Measurements from ENCODE around the gene SUMF1. TPM values are rescaled to one million over a fixed set of nuclear protein-coding genes. Genes with fewer than 3 reads are reported as not detected.

The SUMF1 gene
- total and polyA plus RNA-seq, 4 donors: 23.3 to 35.8 (median 28.4) TPM

DNA sequence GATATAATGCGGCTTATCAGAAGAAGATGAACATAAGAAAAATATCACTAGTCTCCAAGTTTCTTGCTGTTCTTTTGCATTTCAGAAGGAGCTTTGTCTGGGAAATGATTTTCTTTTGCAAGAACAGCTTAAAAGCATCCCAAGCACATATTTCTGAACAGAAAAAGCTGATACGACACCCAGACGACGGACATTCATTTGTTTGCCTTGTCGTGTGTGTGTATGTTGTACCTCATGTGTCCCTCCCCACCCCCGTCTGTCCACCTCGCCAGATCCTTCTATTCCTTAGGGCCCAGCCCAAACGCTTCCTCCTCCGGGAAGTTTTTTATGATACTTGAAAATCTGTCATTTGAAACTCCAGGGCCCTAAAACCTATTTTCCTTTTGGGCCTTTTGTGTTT, 34.9 kb upstream of the SUMF1 start:
- DNase-seq (no peak), ATAC-seq (ENCODE audit: low FRiP score) (no peak)
- intact Hi-C loops (cut with DNase I): no loop called here
- Histone ChIP-seq H3K4me3 (ENCODE audit: low read length in 2 of 2) (no peak overlapping the region), H3K27me3 (ENCODE audit: control insufficient read depth in 1 of 2, insufficient read depth in 2 of 2, low read length in 1 of 2) (no peaks in the 10 kb centered on the region), H3K4me1 (ENCODE audit: control insufficient read depth in 1 of 2, insufficient read depth in 2 of 2, low read length in 2 of 2) (peaks cover 0 to 7% of the 10 kb centered on the region in 2 donors), H3K27ac (ENCODE audit: low read depth in 1 of 2, low read length in 2 of 2) (no peak overlapping the region), H3K36me3 (ENCODE audit: control insufficient read depth in 1 of 2, insufficient read depth in 2 of 2, low read length in 1 of 2) (peaks cover 0 to 3% of the 10 kb centered on the region in 2 donors), H3K9me3 (ENCODE audit: control insufficient read depth, low read length) (no peaks in the 10 kb centered on the region)
- WGBS, 2 donors: 67 to 76% methylated on average over 9 of the region's 9 CpGs

DNA sequence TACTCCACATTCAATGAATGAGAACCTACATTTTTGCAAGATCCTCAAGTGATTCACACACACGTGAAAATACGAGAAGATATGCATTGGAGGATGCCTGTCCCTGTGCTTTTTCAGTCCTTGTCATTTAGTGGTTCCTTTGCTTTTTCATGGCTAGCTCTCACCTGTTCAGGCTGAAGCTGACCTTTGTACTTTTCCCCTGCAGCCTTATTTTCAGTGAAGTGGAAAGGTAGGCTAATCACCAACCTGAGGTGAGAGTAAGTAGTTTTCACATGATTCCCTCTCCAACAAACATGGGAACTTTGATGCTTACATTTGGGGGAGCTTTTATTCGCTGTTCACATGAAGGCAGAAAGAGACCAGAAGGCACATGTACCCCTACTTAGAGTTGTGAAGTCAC, 34.4 kb upstream of the SUMF1 start:
- ATAC-seq (ENCODE audit: low FRiP score) (no peak), DNase-seq (no peak)
- Histone ChIP-seq H3K4me3 (ENCODE audit: low read length in 2 of 2) (no peak overlapping the region), H3K36me3 (ENCODE audit: control insufficient read depth in 1 of 2, insufficient read depth in 2 of 2, low read length in 1 of 2) (peaks cover 0 to 3% of the 10 kb centered on the region in 2 donors), H3K4me1 (ENCODE audit: control insufficient read depth in 1 of 2, insufficient read depth in 2 of 2, low read length in 2 of 2) (peaks cover 0 to 6% of the 10 kb centered on the region in 2 donors), H3K27ac (ENCODE audit: low read depth in 1 of 2, low read length in 2 of 2) (peak overlapping the region in 1 of 2 donors; percentile 49), H3K9me3 (ENCODE audit: control insufficient read depth, low read length) (no peaks in the 10 kb centered on the region), H3K27me3 (ENCODE audit: control insufficient read depth in 1 of 2, insufficient read depth in 2 of 2, low read length in 1 of 2) (no peaks in the 10 kb centered on the region)
- intact Hi-C loops (cut with DNase I): no loop called here
- 84 to 87% methylated on average over 3 of the region's 3 CpGs for WGBS, 2 donors

DNA sequence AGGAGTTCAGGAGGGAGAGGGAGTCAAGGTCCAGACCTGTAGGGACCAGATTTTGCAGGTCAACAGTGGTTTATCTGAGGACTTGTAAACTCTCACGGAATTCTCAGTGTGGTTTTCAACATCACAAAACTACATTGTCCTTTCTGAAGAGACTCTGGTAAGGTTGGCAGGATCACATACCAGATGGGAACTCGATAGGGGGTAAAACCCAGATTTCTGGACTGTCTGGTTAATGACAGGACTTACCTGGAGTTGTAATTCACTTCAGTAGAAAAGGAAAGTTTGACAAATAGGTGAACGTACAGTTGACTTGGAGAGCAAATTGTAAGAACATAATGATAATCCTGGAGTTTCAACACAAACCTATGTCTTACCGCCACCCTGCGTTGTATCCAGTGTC, 31.4 kb upstream of the SUMF1 start:
- ATAC-seq (ENCODE audit: low FRiP score) (no peak), DNase-seq (no peak)
- H3K4me3 ChIP-seq (ENCODE audit: low read length in 2 of 2): no peak overlapping the region
- H3K27me3 ChIP-seq (ENCODE audit: control insufficient read depth in 1 of 2, insufficient read depth in 2 of 2, low read length in 1 of 2): no peaks in the 10 kb centered on the region
- intact Hi-C loops (cut with DNase I): loop anchor here in 1 of 2 donors (10.0 kb wide), 1 partner anchor 136 kb away; no protein-coding TSS in a partner anchor
- H3K27ac ChIP-seq (ENCODE audit: low read depth in 1 of 2, low read length in 2 of 2): no peak overlapping the region
- no peaks in the 10 kb centered on the region for H3K4me1 ChIP-seq (ENCODE audit: control insufficient read depth in 1 of 2, insufficient read depth in 2 of 2, low read length in 2 of 2)
- H3K9me3 ChIP-seq (ENCODE audit: control insufficient read depth, low read length): no peaks in the 10 kb centered on the region
- peaks cover 0 to 3% of the 10 kb centered on the region in 2 donors for H3K36me3 ChIP-seq (ENCODE audit: control insufficient read depth in 1 of 2, insufficient read depth in 2 of 2, low read length in 1 of 2)
- WGBS, 2 donors: 73 to 75% methylated on average over 5 of the region's 5 CpGs

DNA sequence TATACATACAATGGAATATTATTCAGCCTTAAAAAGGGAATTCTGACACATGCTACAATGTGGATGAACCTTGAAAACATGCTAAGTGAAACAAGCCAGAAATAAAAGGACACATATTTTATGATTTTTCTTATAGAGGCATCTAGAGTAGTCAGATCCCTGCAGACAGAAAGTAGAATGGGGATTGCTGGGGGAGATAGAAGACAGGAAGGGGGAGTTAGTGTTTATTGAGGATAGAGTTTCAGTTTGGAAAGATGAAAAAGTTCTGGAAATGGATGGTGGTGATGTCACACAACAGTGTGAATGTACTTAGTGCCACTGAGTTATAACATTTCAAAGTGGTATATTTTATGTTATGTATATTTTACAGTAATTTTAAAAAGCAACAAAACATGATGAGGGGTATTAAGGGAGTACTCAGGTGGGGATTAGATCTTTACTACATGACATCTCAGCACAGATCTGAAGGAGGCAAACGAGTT, 30.8 kb upstream of the SUMF1 start:
- ATAC-seq (ENCODE audit: low FRiP score) (no peak), DNase-seq (no peak)
- H3K4me1 ChIP-seq (ENCODE audit: control insufficient read depth in 1 of 2, insufficient read depth in 2 of 2, low read length in 2 of 2): no peaks in the 10 kb centered on the region
- intact Hi-C loops (cut with DNase I): loop anchor here in 1 of 2 donors (10.0 kb wide), 1 partner anchor 137 kb away; no protein-coding TSS in a partner anchor
- no peak overlapping the region for H3K27ac ChIP-seq (ENCODE audit: low read depth in 1 of 2, low read length in 2 of 2)
- no peak overlapping the region for H3K4me3 ChIP-seq (ENCODE audit: low read length in 2 of 2)
- H3K27me3 ChIP-seq (ENCODE audit: control insufficient read depth in 1 of 2, insufficient read depth in 2 of 2, low read length in 1 of 2): no peaks in the 10 kb centered on the region
- no peaks in the 10 kb centered on the region for H3K9me3 ChIP-seq (ENCODE audit: control insufficient read depth, low read length)
- H3K36me3 ChIP-seq (ENCODE audit: control insufficient read depth in 1 of 2, insufficient read depth in 2 of 2, low read length in 1 of 2): peaks cover 0 to 3% of the 10 kb centered on the region in 2 donors
- WGBS, 2 donors: 37 to 60% methylated on average over 1 of the region's 1 CpG

DNA sequence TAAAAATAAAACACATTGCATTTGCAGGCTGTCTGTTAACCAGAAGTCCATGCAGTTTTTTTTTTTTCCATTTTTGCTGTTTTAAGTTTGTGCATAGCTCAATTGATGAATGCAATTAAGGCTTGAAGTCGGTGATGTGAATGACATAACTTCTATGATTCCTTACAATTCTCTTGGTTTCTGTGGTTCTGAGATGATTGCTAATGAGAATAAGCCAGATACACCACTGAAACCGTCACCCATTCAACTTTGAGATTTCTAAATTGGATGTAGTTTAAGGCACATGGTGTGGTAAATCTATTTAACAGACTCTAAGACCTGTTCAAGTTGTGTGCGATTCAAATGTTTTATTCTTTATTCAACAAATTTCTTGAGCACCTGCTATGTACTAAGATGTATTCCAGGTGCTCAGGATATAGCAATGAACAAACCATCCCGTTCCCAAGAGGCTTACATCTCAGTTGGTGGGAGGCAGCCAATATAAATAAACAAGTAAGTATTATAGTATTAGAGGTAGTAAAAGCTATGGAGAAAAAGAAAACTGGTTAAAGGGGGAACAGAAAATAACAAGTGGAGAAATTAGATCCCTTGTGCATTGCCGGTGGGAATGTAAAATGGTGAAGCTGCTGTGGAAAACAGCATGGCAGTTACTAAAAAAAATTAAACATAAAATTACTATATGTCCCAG, 30.1 kb upstream of the SUMF1 start:
- no peaks in the 10 kb centered on the region for H3K4me1 ChIP-seq (ENCODE audit: control insufficient read depth in 1 of 2, insufficient read depth in 2 of 2, low read length in 2 of 2)
- no peaks in the 10 kb centered on the region for H3K9me3 ChIP-seq (ENCODE audit: control insufficient read depth, low read length)
- DNase-seq (no peak), ATAC-seq (ENCODE audit: low FRiP score) (no peak)
- no peak overlapping the region for H3K4me3 ChIP-seq (ENCODE audit: low read length in 2 of 2)
- intact Hi-C loops (cut with DNase I): loop anchor here in 1 of 2 donors (10.0 kb wide), 1 partner anchor 138 kb away; no protein-coding TSS in a partner anchor
- no peaks in the 10 kb centered on the region for H3K27me3 ChIP-seq (ENCODE audit: control insufficient read depth in 1 of 2, insufficient read depth in 2 of 2, low read length in 1 of 2)
- H3K27ac ChIP-seq (ENCODE audit: low read depth in 1 of 2, low read length in 2 of 2): no peak overlapping the region
- H3K36me3 ChIP-seq (ENCODE audit: control insufficient read depth in 1 of 2, insufficient read depth in 2 of 2, low read length in 1 of 2): peaks cover 0 to 3% of the 10 kb centered on the region in 2 donors
- 54 to 65% methylated on average over 5 of the region's 5 CpGs for WGBS, 2 donors

DNA sequence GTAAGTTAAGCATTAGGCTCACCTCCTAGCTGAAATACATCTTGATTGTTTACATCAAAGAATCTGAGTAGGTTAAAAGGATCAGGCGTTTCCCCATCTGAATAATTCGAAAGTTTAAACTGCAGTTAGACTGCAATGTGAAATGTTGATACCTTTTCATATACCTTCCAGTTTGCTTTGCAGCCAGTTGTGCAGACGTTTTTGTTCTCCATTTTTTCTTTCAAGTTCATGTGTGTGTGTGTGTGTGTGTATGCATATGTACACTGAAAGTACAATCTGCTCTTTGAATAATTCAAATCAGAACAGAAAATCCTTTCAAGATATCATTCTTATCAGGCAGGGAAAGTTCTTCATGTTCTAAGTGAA, 29.0 kb upstream of the SUMF1 start:
- WGBS, 2 donors: 39 to 44% methylated on average over 3 of the region's 3 CpGs
- intact Hi-C loops (cut with DNase I): loop anchor here in 1 of 2 donors (10.0 kb wide), 1 partner anchor 139 kb away; no protein-coding TSS in a partner anchor
- H3K27me3 ChIP-seq (ENCODE audit: control insufficient read depth in 1 of 2, insufficient read depth in 2 of 2, low read length in 1 of 2): no peaks in the 10 kb centered on the region
- DNase-seq: no peak
- ATAC-seq (ENCODE audit: low FRiP score): no peak
- peak overlapping the region in 1 of 2 donors; percentile 86 for H3K4me3 ChIP-seq (ENCODE audit: low read length in 2 of 2)
- H3K4me1 ChIP-seq (ENCODE audit: control insufficient read depth in 1 of 2, insufficient read depth in 2 of 2, low read length in 2 of 2): no peaks in the 10 kb centered on the region
- no peaks in the 10 kb centered on the region for H3K36me3 ChIP-seq (ENCODE audit: control insufficient read depth in 1 of 2, insufficient read depth in 2 of 2, low read length in 1 of 2)
- H3K9me3 ChIP-seq (ENCODE audit: control insufficient read depth, low read length): no peaks in the 10 kb centered on the region
- no peak overlapping the region for H3K27ac ChIP-seq (ENCODE audit: low read depth in 1 of 2, low read length in 2 of 2)

DNA sequence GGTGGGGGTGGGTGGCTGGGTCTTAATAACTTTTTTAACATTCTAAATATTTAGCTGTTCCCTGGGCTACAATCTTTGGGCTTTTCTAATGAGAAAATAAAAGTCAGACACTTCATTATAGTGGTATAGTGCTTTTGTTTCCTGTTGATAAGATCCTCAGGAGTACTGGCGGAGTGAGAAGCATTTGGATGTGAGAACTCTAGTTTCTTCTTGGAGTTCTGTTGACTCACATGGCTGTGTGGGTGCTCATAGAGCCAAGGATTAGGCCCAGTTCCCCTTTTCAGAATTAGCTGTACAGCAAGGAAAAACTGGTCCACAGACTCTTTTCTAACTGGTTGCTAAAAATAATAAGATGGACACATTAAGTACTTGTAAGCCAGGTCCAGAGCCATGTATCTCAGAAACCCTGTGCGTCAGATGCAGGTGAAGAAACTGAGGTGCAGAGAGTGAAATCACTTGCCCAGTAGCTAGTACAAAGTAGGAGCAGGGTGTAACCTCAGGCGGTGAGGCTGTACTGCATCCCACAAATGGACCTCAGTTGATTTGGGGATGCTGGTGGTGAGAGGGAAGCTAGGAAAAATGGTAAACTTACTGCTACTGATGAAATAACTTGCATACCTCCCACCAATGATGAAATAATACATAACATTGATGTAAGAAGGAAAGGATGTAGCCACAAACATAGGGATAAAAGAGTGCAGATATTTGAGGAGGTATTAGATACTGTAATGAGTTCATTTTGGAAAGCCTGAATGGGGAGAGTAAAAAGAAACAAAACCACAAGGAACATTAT, 28.4 kb upstream of the SUMF1 start:
- 10 to 12% methylated on average over 3 of the region's 3 CpGs for WGBS, 2 donors
- peak overlapping the region; percentile 10 to 30 for H3K27ac ChIP-seq (ENCODE audit: low read depth in 1 of 2, low read length in 2 of 2)
- DNase-seq (no peak), ATAC-seq (ENCODE audit: low FRiP score) (no peak)
- H3K9me3 ChIP-seq (ENCODE audit: control insufficient read depth, low read length): no peaks in the 10 kb centered on the region
- intact Hi-C loops (cut with DNase I): loop anchor here (2.0 to 10.0 kb wide), 2 partner anchors 55 to 139 kb away; no protein-coding TSS in a partner anchor
- H3K27me3 ChIP-seq (ENCODE audit: control insufficient read depth in 1 of 2, insufficient read depth in 2 of 2, low read length in 1 of 2): no peaks in the 10 kb centered on the region
- H3K36me3 ChIP-seq (ENCODE audit: control insufficient read depth in 1 of 2, insufficient read depth in 2 of 2, low read length in 1 of 2): no peaks in the 10 kb centered on the region
- peak overlapping the region; percentile 86 to 87 for H3K4me3 ChIP-seq (ENCODE audit: low read length in 2 of 2)
- no peaks in the 10 kb centered on the region for H3K4me1 ChIP-seq (ENCODE audit: control insufficient read depth in 1 of 2, insufficient read depth in 2 of 2, low read length in 2 of 2)

DNA sequence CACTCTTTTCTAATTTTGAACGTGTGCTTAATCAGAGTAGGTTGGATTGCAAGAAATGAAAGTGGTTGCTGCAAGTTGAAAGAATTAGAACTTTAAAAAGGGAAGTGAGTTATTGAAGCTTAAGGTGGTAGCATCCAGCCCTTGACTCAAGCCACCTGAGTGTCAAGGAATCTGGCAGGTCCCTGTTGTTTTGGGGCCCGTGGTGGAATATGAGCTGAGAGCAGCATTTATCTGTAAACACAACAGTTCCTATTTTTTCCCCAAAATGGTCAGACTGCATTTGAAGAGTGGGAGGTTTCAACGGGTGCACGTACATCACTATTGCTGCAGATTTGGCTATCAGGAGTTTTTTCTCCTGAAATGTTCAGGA, 27.8 kb upstream of the SUMF1 start:
- H3K4me3 ChIP-seq (ENCODE audit: low read length in 2 of 2): peak overlapping the region; percentile 86 to 87
- DNase-seq: no peak
- no peaks in the 10 kb centered on the region for H3K36me3 ChIP-seq (ENCODE audit: control insufficient read depth in 1 of 2, insufficient read depth in 2 of 2, low read length in 1 of 2)
- WGBS, 2 donors: 0 to 1% methylated on average over 4 of the region's 4 CpGs
- peak overlapping the region; percentile 30 to 38 for H3K27ac ChIP-seq (ENCODE audit: low read depth in 1 of 2, low read length in 2 of 2)
- H3K9me3 ChIP-seq (ENCODE audit: control insufficient read depth, low read length): no peaks in the 10 kb centered on the region
- no peaks in the 10 kb centered on the region for H3K4me1 ChIP-seq (ENCODE audit: control insufficient read depth in 1 of 2, insufficient read depth in 2 of 2, low read length in 2 of 2)
- no peak for ATAC-seq (ENCODE audit: low FRiP score)
- no peaks in the 10 kb centered on the region for H3K27me3 ChIP-seq (ENCODE audit: control insufficient read depth in 1 of 2, insufficient read depth in 2 of 2, low read length in 1 of 2)
- intact Hi-C loops (cut with DNase I): loop anchor here (2.0 to 10.0 kb wide), 7 partner anchors 56 to 143 kb away; no protein-coding TSS in a partner anchor

Data from aorta (tissue), 5 donors.